BJ (cell line): Measurements from ENCODE around the gene HCLS1. TPM values are rescaled to one million over a fixed set of nuclear protein-coding genes. Genes with fewer than 3 reads are reported as not detected.

Source experiments
- CTCF ChIA-PET: fragments of 350-600 bp; formaldehyde crosslinking; extraction: SDS; loops from one replicate; lab custom pipeline; 2021; ENCODE audit warnings: antibody characterized with exemption, inconsistent platforms; lab: Yijun Ruan, JAX
- POLR2A ChIA-PET: fragments of 300-600 bp; sonication (Branson Sonifier 250); formaldehyde crosslinking; extraction: SDS; loops from one replicate; lab custom pipeline; 2021; ENCODE audit warnings: antibody characterized with exemption; lab: Charles Lee
- DNase-seq: peaks from one replicate; pipeline ENCODE4 v3.0.0-alpha.2; 2011; ENCODE audit warnings: low read depth
- H3K27me3 ChIP-seq: 2 replicates; pipeline ENCODE4 v1.6.0; 2011; ENCODE audit warnings: low read length; ENCODE audit not compliant: control insufficient read depth, insufficient read depth
- H3K36me3 ChIP-seq: 2 replicates; pipeline ENCODE4 v1.5.1; 2011; ENCODE audit warnings: low read length; ENCODE audit not compliant: control insufficient read depth, insufficient read depth
- H3K4me3 ChIP-seq: 2 replicates; pipeline ENCODE4 v1.5.1; 2011; ENCODE audit warnings: low read depth, mild to moderate bottlenecking, control low read depth, low read length
- polyA plus RNA-seq: library from polyadenylated mRNA; depleted of rRNA; stranded (reverse); fragments of >200 nt; gene quantifications from 2 replicates; pipeline ENCODE4 v1.2.3, GENCODE V29; 2011
- TF ChIP-seq, protein P1 (sequence below): IDR thresholded peaks from 2 replicates; pipeline ENCODE4 v1.5.1; 2011; ENCODE audit warnings: low read depth, mild to moderate bottlenecking, control low read depth, inconsistent platforms, low read length, moderate library complexity; ENCODE audit not compliant: insufficient read depth

The HCLS1 gene
- polyA plus RNA-seq, 1 experiment = 3.5 TPM

DNA sequence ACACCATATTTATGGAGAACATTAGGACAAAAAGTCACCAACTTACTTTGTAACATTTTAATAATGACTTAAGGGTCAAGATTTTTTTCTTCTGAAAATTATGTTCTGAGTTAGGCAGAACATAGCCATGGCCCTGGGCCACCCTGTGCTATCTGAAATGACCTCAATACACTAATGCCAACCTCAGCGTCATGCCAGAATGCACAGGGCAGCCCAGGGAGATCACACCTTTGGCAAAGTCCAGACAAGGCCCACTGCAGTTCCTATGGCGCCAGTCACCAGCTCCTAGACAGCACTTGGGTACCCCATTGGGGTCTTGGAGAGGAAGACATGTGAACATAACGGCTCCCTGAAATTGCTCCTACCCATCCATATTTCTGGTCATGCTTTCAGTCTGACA, 33.1 kb downstream of the HCLS1 start:
- Histone ChIP-seq H3K27me3 (no peaks in the 10 kb centered on the region), H3K36me3 (no peaks in the 10 kb centered on the region), H3K4me3 (no peak overlapping the region)
- TF ChIP-seq, protein P1, sequence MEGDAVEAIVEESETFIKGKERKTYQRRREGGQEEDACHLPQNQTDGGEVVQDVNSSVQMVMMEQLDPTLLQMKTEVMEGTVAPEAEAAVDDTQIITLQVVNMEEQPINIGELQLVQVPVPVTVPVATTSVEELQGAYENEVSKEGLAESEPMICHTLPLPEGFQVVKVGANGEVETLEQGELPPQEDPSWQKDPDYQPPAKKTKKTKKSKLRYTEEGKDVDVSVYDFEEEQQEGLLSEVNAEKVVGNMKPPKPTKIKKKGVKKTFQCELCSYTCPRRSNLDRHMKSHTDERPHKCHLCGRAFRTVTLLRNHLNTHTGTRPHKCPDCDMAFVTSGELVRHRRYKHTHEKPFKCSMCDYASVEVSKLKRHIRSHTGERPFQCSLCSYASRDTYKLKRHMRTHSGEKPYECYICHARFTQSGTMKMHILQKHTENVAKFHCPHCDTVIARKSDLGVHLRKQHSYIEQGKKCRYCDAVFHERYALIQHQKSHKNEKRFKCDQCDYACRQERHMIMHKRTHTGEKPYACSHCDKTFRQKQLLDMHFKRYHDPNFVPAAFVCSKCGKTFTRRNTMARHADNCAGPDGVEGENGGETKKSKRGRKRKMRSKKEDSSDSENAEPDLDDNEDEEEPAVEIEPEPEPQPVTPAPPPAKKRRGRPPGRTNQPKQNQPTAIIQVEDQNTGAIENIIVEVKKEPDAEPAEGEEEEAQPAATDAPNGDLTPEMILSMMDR = no peak
- POLR2A ChIA-PET = no interaction called here
- CTCF ChIA-PET = no interaction called here
- DNase-seq = no peak

DNA sequence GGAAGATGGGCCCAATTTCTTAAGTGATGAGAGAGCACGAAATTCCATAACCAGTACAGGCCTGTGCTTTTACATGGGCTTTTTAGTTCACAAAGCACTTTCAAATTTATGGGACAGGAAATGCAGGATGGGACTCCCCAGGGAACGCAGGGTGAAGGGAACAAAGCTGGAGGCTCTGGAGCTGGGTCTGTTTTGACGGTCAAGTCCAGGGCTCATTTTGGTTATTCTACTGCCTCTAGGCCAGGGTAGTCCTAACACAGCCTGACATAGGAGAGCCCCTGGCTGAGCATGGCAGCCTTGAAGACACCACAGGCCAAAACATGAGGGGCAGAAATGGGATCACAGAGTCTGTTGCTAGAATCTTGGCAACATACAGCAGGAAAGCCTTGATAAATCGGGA, 33.5 kb downstream of the HCLS1 start:
- H3K27me3 ChIP-seq = no peaks in the 10 kb centered on the region
- no peak for DNase-seq
- H3K4me3 ChIP-seq = no peak overlapping the region
- no peaks in the 10 kb centered on the region for H3K36me3 ChIP-seq
- ChIA-PET POLR2A (no interaction called here), CTCF (no interaction called here)
- TF ChIP-seq, protein P1 = no peak

GRCh38 chr3:121626495-121626894, 34.2 kb downstream of the HCLS1 start:
- POLR2A ChIA-PET = no interaction called here
- DNase-seq = no peak

GRCh38 chr3:121624147-121624899, 36.4 kb downstream of the HCLS1 start:
- H3K4me3 ChIP-seq = no peak overlapping the region
- TF ChIP-seq, protein P1 = no peak
- DNase-seq = no peak
- POLR2A ChIA-PET = interaction anchor here (0.7 kb wide), 1 partner anchor 323 kb away, joined by 10 read pairs; no protein-coding TSS in a partner anchor
- H3K27me3 ChIP-seq = no peaks in the 10 kb centered on the region
- CTCF ChIA-PET = interaction anchor here (0.5 kb wide), 1 partner anchor 1165 kb away, joined by 3 read pairs; no protein-coding TSS in a partner anchor
- no peaks in the 10 kb centered on the region for H3K36me3 ChIP-seq

More at GRCh38 chr3:121626495-121626894, 34.2 kb downstream of the HCLS1 start:
- Histone ChIP-seq H3K4me3 (no peak overlapping the region), H3K36me3 (no peaks in the 10 kb centered on the region), H3K27me3 (no peaks in the 10 kb centered on the region)
- TF ChIP-seq, protein P1 = no peak
- CTCF ChIA-PET = no interaction called here

DNA sequence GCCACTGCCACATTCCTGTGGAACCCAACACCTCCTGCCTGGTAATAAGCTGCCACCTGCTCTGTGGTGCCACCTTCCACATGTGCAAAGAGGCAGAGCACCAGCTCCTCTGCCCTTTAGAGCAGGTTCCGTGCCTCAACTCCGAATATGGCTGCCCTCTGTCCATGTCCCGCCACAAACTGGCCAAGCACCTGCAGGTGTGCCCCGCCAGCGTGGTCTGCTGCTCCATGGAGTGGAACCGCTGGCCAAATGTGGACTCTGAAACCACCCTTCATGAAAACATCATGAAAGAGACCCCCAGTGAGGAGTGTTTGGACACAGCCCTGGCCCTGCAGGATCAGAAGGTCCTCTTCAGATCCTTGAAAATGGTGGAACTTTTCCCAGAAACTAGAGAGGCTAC, 39.2 kb downstream of the HCLS1 start:
- Histone ChIP-seq H3K4me3 (no peak overlapping the region), H3K27me3 (no peaks in the 10 kb centered on the region), H3K36me3 (no peaks in the 10 kb centered on the region)
- ChIA-PET CTCF (no interaction called here), POLR2A (no interaction called here)
- TF ChIP-seq, protein P1 = no peak
- no peak for DNase-seq
